GM19438 (cell line): ENCODE measurements around the gene SUN1.
"Not testable (repeated sequence)": the region's sequence is repeated elsewhere in the genome, so short reads cannot be mapped to it uniquely, and the experiment has no call there.

Source experiments
- ATAC-seq: cut with Tn5 transposase; IDR thresholded peaks from one replicate; pipeline ENCODE4 v1.9.1; 2021; ENCODE audit warnings: low read depth; ENCODE audit not compliant: unreplicated experiment

Gene SUN1

GRCh38 chr7:803796-804195 is 28.5 kb upstream of the SUN1 start:
- not testable (repeated sequence) for ATAC-seq

- ATAC-seq, result no peak
Measured at GRCh38 chr7:805261-805660, 27.0 kb upstream of the SUN1 start.

GRCh38 chr7:815284-816216 is 16.7 kb upstream of the SUN1 start:
- no peak for ATAC-seq

- peak; percentile 84 for ATAC-seq
Measured at GRCh38 chr7:816300-816750, 16.0 kb upstream of the SUN1 start.

- peak; percentile 17 for ATAC-seq
Measured at GRCh38 chr7:816751-817671, 15.3 kb upstream of the SUN1 start.

- no peak for ATAC-seq
Measured at GRCh38 chr7:818031-818699, 14.1 kb upstream of the SUN1 start.

GRCh38 chr7:820341-820740 is 11.9 kb upstream of the SUN1 start:
- ATAC-seq, result no peak

GRCh38 chr7:821688-822087 is 10.6 kb upstream of the SUN1 start:
- no peak for ATAC-seq

- no peak for ATAC-seq
Measured at GRCh38 chr7:822692-823276, 9.5 kb upstream of the SUN1 start.

- ATAC-seq, result no peak
Measured at GRCh38 chr7:823649-824048, 8.6 kb upstream of the SUN1 start.

GRCh38 chr7:824081-824480 is 8.2 kb upstream of the SUN1 start:
- no peak for ATAC-seq

GRCh38 chr7:824664-825063 is 7.6 kb upstream of the SUN1 start:
- ATAC-seq, result no peak

- ATAC-seq, result no peak
Measured at GRCh38 chr7:825386-825785, 6.9 kb upstream of the SUN1 start.

GRCh38 chr7:826230-826917 is 5.9 kb upstream of the SUN1 start:
- no peak for ATAC-seq

GRCh38 chr7:828793-829561 is 3.3 kb upstream of the SUN1 start:
- ATAC-seq, result no peak

GRCh38 chr7:830069-830468 is 2.2 kb upstream of the SUN1 start:
- ATAC-seq, result no peak

- ATAC-seq, result peak; percentile 61
Measured at GRCh38 chr7:831596-832166, 595 bp upstream of the SUN1 start.

- no peak for ATAC-seq
Measured at GRCh38 chr7:832968-833424, 720 bp downstream of the SUN1 start.
